NOMO-1 (cell line): ENCODE data around the gene UBE2S.

Experiments used
- DNase-seq, 2 experiments: peaks; one replicate each; lab custom pipeline; 2025; ENCODE audit not compliant: unreplicated experiment in 2 of 2; lab: John Stamatoyannopoulos, UW

Gene UBE2S

GRCh38 chr19:55384920-55385723, 22.5 kb downstream of the UBE2S start:
- peak; percentile 92 to 97 for DNase-seq

- peak in 1 of 2 experiments; percentile 42 for DNase-seq
Observed at GRCh38 chr19:55384131-55384919, 23.3 kb downstream of the UBE2S start, which contains the start of gene TMEM238. Gene TMEM238, minus strand, starts transcription at chr19:55384292. Its CDS starts 33 bp downstream, at chr19:55384259.

GRCh38 chr19:55383279-55384130, 24.1 kb downstream of the UBE2S start:
- DNase-seq = peak; percentile 57 to 58

- no peak for DNase-seq
Observed at GRCh38 chr19:55382522-55383054, 25.0 kb downstream of the UBE2S start.

GRCh38 chr19:55382013-55382412, 25.6 kb downstream of the UBE2S start:
- no peak for DNase-seq

- DNase-seq = no peak
Observed at GRCh38 chr19:55379174-55379573, 28.4 kb downstream of the UBE2S start.

- no peak for DNase-seq
Observed at GRCh38 chr19:55377356-55378131, 30.0 kb downstream of the UBE2S start.

GRCh38 chr19:55376241-55376933, 31.2 kb downstream of the UBE2S start, which contains the start of gene TMEM190:
Gene TMEM190, plus strand, starts transcription at chr19:55376826. Its CDS starts 28 bp downstream, at chr19:55376854.
- no peak for DNase-seq

- DNase-seq = no peak
Observed at GRCh38 chr19:55373993-55374757, 33.4 kb downstream of the UBE2S start.

- DNase-seq = no peak
Observed at GRCh38 chr19:55373306-55373992, 34.1 kb downstream of the UBE2S start.

- no peak for DNase-seq
Observed at GRCh38 chr19:55372316-55373081, 35.1 kb downstream of the UBE2S start.

GRCh38 chr19:55370305-55370988, 37.1 kb downstream of the UBE2S start, which contains the start of gene IL11:
Gene IL11, minus strand, starts transcription at chr19:55370463. Its CDS starts 153 bp downstream, at chr19:55370310.
- no peak for DNase-seq

GRCh38 chr19:55369653-55370304, 37.8 kb downstream of the UBE2S start:
- no peak for DNase-seq

- DNase-seq = no peak
Observed at GRCh38 chr19:55368701-55369563, 38.7 kb downstream of the UBE2S start.

GRCh38 chr19:55368106-55368505, 39.5 kb downstream of the UBE2S start:
- DNase-seq = no peak
